Ovary (tissue), 3 donors: Measurements from ENCODE around the gene KRTAP12-3.

Source experiments
- EP300 ChIP-seq: sonication (generic); formaldehyde crosslinking; IDR thresholded peaks from one replicate; pipeline ENCODE4 v1.6.1; 2017; ENCODE audit warnings: antibody characterized with exemption
- POLR2A ChIP-seq: fragments of 450-650 bp; IDR thresholded peaks from one replicate; pipeline ENCODE4 v1.6.1; 2017; ENCODE audit warnings: antibody characterized with exemption, mild to moderate bottlenecking, moderate library complexity
- TF ChIP-seq, protein P1 (sequence below), 3 donors: fragments of 450-650 bp in 2 of 3; fragments of 200-600 bp in 1 of 3; IDR thresholded peaks; one replicate each; pipeline versions ENCODE4 v1.5.1 to v1.8.0; 2016 to 2022; ENCODE audit warnings: antibody characterized with exemption in 3 of 3, mild to moderate bottlenecking in 1 of 3
- donor health status: DM: no; HTN: no; CAD: no.

DNA sequence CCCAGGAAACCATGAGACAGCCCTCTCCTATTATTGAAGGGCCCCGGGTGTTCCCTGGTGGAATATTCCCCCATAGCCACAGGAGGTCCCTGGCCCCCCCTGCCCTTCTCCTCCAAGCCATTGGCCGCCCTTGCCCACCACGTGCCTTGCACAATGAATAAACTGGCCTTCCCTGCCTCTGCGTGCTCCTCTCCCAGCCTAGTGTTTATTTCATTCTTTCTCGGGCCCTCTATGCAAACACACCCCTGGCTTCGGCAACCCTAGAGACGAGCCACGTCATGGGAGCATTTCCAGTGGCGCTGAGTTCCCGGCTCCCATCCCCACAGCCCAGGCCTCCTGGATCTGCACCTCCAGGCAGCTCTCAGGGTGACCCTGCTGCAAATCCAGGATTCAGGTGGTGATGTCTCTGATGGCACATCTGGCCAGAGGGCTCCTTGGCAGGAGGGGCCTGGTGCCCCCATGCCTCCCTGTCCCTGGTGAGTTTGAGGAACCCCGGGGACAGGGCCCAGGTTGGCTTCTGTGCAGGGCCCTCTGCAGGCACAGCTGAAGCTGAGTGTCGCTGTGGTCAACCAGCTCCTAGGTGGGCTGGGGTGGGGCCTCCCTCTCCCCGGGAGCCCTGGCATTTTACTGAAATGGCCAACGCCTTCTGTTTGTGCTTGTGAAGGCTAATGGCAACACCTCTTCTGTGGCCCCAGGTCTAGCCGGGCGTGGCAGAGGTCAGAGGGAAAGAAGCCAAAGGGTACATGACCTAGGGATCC is 45.4 kb downstream of the KRTAP12-3 start:
- TF ChIP-seq, protein P1, sequence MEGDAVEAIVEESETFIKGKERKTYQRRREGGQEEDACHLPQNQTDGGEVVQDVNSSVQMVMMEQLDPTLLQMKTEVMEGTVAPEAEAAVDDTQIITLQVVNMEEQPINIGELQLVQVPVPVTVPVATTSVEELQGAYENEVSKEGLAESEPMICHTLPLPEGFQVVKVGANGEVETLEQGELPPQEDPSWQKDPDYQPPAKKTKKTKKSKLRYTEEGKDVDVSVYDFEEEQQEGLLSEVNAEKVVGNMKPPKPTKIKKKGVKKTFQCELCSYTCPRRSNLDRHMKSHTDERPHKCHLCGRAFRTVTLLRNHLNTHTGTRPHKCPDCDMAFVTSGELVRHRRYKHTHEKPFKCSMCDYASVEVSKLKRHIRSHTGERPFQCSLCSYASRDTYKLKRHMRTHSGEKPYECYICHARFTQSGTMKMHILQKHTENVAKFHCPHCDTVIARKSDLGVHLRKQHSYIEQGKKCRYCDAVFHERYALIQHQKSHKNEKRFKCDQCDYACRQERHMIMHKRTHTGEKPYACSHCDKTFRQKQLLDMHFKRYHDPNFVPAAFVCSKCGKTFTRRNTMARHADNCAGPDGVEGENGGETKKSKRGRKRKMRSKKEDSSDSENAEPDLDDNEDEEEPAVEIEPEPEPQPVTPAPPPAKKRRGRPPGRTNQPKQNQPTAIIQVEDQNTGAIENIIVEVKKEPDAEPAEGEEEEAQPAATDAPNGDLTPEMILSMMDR (IDR thresholded peaks at IDR 0.05): no peak
- TF ChIP-seq POLR2A: no peak
- no peak for TF ChIP-seq EP300
